Dedifferentiated amniotic fluid mesenchymal stem cell (primary cell): ENCODE results near the gene CHRM5.

ENCODE experiments used
- DNase-seq: peaks from one replicate; pipeline ENCODE4 v3.0.0-alpha.2; 2016; ENCODE audit errors: extremely low spot score

Gene CHRM5, protein sequence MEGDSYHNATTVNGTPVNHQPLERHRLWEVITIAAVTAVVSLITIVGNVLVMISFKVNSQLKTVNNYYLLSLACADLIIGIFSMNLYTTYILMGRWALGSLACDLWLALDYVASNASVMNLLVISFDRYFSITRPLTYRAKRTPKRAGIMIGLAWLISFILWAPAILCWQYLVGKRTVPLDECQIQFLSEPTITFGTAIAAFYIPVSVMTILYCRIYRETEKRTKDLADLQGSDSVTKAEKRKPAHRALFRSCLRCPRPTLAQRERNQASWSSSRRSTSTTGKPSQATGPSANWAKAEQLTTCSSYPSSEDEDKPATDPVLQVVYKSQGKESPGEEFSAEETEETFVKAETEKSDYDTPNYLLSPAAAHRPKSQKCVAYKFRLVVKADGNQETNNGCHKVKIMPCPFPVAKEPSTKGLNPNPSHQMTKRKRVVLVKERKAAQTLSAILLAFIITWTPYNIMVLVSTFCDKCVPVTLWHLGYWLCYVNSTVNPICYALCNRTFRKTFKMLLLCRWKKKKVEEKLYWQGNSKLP

DNA sequence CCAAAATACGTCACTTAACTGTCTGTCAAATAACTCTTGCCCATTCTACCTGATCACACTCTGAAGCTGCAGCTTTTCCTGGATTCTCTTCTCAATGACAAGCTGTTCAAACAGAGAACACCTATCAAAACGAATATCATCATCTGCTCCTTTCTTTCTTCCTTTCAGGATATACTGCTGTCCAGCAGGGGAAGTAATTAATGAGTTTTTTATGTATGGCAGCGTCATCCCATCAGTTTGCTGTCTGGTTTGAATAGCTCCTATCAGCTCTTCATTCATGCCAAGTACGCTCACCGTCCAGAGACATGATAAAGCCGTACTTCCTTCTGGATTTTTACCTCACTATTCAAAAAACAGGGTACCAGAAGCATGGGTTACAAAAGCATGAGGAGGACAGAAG is at the start of gene CHRM5:
TSS of gene CHRM5 (plus strand) at position 274 of the 400 bp plus-strand sequence. CDS start 94,221 bp downstream, outside the sequence.
- DNase-seq, result no peak

DNA sequence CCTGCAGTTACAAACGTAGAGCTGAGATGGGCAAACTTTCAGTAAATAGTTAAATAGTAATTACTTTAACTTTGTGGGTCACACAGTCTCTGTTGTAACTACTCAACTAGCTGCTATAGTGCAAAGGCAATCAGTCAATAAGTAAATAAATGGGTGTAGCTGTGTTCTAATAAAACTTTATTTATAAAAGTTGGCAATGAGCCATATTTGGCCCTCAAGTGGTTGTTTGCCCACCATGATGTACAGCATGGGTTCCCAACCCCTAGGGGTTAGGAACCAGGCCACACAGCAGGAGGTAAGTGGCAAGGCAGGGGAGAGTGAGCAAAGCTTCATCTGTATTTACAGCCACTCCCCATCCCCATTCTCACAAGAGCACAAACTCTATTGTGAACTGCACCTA is 44.9 kb upstream of the CHRM5 start:
- no peak for DNase-seq

DNA sequence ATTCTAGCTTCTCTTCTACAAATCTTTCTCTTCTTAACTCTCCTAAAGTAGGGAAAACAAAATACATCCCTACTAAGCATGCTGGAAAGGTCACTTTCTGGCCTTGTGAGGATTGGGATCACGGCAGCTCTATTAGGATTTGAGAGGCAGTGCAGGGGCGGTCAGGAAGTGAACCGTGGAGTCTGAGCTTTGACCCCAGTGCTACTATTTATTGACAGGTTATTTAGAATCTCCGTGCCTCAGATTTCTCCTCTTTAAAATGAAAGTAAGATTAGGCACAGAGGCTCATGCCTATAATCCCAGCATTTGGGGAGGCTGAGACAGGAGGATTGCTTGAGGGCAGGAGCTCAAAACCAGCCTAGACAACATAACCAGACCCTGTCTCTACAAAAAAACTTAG is 42.0 kb upstream of the CHRM5 start:
- no peak for DNase-seq

DNA sequence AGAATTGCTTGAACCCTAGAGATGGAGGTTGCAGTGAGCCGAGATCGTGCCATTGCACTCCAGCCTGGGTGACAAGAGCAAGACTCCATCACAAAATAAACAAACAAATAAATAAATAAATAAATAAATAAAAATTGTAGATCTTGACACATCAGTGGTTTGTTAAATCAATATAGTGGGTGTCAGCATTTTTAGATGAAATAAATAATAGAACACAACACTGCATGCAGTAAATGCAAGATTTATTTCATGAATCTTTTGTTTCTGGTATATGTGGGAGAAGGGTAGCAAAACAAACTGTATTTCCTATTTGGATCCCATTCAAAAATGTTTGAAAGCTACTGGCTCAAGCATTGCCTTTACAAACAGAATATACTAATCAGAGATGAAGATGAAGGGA is 35.6 kb upstream of the CHRM5 start:
- DNase-seq, result no peak

DNA sequence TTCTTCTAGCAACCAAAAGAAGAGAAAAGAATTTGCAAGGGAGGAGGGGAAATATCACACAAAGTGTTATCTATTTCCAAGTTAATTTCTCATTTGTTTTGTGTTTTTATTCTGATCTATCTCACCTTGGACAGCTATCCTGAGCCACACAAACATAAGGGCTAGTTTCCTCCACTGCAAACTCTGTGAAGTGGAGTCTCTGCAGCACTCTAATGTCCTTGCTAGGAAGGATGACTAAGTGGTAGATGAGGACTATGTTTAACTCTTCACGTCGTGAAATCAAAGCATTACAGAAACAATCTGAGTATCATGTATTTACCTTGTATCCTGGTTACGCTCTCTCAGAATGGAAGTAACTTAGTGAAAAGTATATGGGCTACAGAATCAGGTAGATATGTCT is 33.9 kb upstream of the CHRM5 start:
- no peak for DNase-seq

DNA sequence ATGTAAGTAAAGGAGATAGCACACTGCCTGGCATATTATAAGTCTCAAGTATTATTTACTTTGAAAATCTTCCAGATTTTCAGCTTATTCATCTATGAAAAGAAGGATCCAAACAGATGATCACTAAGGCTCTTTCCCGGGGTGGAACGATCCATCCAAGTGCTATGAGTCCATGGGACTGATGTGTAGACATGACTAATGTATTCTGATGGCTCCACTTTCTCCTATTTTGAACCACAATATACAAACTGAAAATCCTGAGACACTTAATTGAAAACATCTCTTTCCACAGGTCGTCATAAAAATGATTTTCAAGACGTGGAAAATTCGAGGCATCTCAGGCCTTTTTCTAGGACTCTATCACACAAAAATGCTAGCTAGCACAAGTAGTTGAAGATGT is 33.4 kb upstream of the CHRM5 start:
- no peak for DNase-seq

DNA sequence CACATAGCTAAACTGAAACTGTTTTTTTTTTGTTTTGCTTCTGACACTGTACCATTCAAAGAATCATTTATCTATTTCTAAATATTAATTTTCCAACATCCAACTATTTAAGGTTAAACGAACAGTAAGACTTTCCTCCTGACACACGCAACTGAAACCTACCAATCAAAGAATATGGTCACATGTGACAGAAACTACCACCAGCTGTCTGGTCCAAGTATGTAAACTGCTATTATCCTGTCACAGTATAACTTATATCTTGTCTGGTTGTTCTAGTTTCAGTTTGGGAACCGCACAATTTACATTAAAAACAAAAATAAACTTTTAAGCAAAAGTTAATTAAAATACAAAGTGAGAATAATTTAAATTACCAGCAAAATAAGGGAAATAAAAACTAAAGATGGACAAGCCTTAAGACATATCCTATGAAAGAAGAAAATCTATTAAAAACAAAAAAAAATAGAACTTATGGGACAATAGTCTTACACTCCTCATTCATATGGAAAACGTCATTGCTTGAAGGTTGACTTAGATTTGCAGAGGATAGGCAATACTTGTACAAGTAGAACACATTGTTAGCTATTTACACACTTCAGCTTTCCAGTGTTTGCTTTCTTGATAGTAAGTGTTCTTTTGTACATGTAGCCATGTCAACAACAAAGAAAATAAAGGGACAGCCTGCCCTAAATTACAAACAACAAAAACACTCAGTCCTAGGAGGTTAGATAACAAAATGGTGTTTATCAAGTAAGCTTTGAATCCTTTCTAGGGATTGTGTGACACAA is 26.8 kb upstream of the CHRM5 start:
- no peak for DNase-seq

DNA sequence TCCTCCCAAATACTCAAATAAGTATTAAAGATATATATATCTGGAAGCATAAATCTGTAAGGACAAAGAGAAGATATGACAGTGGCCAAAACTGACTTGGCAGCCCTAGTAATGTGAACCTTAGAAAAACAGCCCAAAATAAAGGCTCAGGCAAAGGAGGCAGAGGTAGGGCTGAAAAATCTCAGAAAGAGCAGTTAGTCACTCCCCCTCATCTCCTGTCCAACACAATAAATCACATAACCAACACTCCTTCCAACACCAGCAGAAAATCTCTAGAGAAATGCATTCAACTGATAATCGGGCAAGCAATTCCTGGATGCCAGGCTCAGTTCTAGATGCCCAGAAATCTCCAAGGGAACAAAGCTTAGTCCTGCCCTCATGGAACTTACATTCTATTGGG is 22.1 kb upstream of the CHRM5 start:
- DNase-seq, result no peak

DNA sequence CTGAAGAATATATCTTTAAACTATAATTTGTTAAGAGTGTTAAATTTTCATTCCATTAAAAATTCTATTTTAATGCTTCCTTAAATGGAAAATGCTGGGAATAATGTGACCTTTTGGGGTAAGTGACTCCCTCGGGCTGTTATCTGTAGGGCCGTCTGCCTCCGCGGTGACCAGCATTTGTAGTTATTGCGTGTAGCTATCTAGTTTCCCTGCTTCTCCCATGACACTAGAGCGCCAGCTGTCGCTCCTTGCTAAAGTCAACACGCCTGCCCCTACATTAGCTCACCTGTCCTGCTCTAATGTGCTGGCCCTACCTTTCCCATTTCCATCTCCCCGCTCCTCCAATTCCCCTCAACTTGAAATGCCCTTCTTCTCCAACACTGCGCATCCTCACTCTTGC is 12.4 kb upstream of the CHRM5 start:
- no peak for DNase-seq

DNA sequence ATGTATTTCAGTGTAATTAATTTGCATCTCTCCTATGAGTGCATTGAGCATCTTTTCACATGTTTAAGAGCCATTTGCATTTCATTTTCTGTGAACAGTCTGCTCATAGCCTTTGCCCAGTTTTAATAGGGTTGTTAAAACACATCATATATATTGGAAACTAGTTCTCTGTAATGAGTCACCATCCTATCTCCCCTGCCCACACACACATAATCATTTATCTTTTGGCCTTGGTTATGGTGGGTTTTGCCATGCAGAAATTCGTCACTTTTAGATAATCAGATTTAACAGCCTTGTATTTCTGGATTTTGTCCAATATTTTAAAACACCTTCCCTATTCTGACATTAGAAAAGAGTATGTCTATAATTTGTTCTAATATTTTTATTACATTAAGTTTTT is 11.9 kb upstream of the CHRM5 start:
- no peak for DNase-seq

DNA sequence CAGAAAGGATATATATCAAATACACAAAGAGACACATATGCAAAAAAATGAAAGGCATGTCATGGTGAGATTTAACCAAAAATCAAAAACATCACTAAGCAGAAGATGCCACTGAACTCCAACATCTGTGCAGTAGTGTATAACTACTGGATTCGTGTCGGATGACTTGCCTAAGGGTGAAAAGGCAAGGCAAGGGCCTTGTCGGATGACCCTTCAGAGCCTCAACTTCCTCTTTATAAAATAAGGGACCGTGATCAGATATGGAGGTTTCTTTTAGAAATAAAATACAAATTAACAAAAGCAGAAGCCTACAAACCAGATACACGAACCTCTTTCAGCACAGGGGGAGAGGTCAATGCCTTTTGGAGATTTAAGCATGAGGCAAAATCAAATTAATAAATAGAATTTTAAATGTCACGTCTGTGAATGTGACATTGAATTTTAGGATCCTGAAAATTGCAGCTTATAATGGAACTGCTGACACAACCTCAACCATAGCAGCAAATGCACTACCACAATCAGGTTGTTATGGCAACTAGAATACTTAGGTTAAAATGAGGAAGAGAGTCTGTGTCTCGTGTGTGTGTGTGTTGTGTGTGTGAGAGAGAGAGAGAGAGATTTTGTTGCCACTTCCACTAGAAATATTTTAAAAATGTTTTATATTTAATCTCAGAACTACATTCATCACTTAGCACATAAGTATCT is 8.3 kb upstream of the CHRM5 start:
- DNase-seq, result no peak

DNA sequence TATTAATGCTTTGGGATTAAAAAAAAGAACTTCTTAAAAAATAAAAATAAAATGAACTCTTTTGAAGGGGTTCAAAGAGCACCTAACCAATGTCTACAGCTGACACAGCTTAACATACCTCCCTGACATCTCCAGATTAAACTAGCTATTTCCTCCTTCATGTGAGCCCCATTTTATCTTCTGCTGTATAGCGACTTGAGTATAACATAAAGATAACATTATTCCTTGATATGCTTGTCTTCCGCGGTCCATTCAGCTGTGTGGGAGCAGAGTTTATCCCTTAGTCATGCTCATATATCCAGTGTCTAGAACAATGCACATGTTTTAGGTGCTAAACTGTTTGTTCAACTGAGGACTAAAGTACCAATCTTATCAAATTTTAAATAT is 7.8 kb upstream of the CHRM5 start:
- no peak for DNase-seq

DNA sequence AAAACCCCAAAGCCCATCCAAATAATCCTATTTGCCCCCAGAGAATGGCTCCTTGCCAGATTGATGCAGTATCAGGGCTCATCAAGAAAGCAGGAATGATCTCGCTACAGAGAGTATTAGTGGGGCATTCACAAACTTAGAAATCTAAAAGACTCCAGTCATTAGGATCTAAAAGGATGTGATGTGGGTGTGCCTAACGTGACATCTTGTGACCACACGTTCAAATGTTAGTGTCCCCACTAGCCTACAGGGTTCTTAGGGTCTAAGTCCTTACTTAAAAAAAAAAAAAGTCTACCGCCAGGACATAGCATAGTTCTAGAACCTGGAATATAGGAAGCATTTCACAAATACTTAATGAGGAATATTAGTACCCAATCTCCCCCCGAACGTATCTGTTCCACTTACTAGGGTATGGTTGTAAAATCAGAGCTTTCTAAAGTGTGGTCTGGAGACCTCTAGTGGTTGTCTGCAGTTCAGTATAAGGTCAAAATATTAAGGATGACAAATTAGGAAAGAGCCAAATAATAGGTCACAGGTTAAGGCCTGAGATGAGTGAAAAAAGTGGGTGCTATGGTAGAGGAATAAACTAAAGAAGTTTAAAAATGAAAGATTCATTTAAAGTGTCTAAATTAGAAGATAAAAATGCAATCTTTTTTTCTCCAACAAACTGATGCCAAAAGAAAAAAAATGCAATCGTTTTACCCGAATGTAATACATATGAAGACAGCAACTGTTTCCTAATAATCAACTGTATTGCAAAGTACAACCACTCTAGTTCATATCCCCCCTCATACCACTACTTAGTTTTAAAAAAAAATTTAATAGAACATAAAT is 4.2 kb upstream of the CHRM5 start:
- DNase-seq, result no peak

DNA sequence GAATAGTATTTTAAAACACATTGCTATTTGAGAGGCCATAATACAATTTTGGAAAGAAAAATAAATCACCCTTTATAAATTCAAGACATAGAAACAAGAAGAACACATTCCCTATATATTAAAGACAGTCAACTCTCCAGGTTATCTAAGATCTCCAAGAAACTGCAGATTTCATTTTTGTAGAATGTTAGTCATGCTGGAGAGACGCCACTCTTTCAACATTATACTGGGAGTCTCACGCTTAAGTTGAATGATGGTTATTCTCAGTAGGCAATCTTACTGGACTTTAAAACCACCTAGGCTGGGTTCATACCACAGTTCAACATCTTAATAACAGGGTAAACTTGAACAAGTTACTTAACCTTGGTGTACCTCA is 3.6 kb upstream of the CHRM5 start:
- DNase-seq, result no peak

DNA sequence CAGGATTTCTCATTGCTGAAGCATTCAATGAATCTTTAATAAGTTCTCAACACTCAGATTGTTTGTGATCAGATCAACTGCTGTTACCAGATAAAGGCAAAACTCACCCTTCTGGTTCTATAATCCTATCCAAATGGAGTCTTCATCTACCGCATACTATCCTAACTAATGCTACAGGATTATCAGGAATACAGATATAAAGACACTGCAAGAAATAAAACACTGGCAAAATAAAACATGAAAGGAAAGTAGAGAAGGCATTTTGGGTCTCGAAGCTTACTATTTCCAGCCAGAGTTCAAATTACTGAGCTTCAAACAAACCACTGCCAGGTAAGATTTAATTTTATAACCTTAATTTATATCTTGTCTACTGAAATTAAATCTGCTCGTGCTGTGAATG is 524 bp downstream of the CHRM5 start:
- DNase-seq, result no peak

DNA sequence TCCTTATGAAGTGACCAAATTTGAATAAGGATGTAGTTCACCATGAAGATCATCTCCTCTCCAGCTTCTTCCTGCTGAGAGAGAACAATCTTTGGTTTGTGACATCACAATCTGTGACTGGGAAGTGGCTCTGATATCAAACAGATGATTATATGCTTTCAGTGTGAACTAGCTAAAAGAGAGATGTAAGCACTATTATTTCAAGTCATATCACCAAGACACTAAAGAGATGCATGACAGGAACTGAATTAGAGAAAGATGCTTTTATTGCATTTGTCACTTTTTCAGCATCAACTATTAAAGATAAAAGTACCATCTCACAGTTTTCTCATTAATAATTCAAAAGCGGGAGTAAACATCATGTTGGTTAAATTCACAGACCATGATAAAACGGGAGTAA is 3.5 kb downstream of the CHRM5 start:
- no peak for DNase-seq

DNA sequence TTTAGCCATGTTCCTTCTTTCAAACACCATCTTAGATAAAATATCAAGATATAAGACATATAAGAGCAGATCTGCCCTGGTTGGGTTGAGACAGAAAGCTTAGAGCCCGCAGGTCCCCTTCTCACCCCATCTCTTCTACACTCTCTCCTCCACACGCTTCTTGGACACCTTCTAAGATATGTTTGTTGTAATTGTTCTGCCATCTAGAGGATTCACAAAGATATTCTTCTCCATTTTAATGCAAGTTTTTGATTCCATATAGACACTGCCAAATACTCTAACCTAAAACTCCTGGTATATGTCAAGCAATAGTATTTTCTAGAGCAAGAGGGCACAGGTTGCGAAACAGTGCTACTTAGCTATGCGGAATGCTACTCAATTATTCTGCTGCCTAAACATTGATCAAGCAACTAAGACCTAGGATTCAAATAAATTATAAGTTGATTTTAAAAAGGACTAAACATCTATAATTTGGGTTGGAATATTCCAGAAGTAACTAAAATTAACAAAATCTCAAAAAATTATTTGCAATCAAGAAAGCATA is 6.8 kb downstream of the CHRM5 start:
- no peak for DNase-seq

DNA sequence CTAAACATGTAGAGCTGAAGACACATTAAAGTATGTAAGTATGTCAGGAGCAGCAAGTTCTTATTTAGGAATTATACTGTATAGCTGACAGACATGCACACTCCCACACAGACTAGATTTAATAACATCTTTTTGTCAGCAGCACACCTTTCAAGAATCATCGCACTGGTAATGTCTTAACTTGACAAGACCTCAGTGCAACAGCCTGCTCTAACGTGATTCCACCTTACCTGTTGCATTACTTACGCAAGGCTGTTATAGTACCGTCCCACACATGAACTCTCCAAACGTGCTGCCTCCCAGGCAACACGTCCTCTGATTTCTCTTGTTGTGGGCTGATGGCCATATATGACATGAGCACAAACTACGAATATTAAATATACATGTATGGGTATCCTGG is 11.9 kb downstream of the CHRM5 start:
- no peak for DNase-seq

DNA sequence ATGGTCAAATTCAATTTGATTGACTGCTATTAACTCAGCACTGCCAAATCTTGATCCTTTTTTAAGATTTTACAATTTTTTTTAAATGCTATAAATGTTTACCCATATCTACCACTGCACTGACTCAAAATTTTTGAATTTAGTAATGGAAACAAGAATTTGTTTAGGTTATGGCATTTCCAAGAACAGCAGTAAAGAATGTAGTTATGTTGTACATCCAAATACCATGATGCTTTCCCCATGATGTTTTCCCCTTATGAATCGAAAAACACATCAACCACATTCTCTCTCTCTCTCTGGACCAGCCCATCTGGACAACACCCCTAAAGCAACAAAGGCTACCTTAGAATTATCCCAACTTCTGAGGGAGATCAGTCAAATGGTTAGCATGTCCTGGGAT is 14.2 kb downstream of the CHRM5 start:
- DNase-seq, result no peak

DNA sequence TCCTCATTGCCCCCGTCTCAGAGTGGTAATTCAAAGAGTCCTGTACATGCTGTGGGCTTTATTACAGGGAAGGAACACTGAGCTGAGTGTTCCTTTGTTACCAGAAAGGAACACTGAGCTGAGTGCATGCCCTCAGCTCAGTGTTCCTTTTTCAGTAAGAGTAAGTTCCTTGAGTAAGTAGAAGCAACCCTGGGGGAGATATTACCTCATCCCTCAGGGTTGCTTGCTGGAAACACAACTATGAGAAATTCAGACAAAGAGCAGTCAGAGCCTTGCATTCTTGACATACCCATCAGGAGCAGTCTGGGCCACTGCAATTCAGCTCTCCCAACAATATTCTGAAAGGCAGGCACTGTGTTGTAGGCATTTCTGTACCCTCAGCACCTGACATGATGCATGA is 17.0 kb downstream of the CHRM5 start:
- DNase-seq, result peak; percentile 74

DNA sequence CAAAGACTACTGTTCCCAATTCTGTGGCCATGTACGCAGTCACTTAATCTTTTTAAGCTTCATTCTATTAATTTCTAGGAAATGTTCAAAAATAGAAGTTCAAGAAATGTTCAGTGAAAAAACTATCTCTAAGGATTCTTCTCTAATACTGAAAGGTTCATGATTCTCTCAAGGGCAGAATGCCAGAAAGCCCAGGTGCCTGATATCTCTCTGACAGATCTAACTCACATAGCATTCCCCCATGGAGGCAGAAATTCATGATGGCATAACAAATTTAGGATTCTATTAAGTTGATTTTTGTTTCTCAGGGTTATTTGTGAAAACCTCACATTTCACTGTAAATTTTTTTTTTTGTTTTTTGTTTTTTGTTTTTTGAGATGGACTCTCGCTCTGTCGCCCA is 17.5 kb downstream of the CHRM5 start:
- DNase-seq, result no peak
